ENCODE data around the gene ANXA3.

DNA sequence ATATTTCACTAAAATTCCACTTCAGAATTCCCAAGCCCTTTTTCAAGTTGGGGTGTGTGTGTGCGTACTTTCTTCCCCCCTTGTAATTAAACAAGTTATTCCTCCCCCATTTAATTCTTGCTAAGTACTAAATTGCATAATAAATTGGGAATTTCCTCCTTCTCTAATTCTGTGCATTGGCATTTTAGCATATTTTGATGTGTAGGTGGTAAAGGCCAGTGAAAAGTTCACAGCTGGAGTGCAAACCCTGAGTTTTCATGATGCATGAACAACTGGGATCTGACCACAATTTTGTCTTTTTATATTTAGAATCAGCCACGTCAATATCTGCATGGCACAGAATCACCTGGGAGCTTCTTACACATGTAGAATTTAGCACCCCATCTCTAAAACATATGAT, 18.5 kb downstream of the ANXA3 start:
- TF ChIP-seq CTCF (IDR thresholded peaks at IDR 0.05): no peak
- TF ChIP-seq POLR2A (IDR thresholded peaks at IDR 0.05; ENCODE audit: low read depth): no peak
- TF ChIP-seq EP300 (IDR thresholded peaks at IDR 0.05): no peak

All from esophagus muscularis mucosa (tissue), 4 donors.